HCT116 (cell line): Measurements from ENCODE around the gene PDE4D. TPM values are rescaled to one million over a fixed set of nuclear protein-coding genes. Genes with fewer than 3 reads are reported as not detected.

Experiments
- ATAC-seq: fragments of 200-7000 bp; cut with Tn5 transposase; 2 replicates; pipeline ENCODE4 v1.9.1; 2020; ENCODE audit warnings: mild to moderate bottlenecking, moderate library complexity
- BruUV-seq: library from RNA; stranded (reverse); fragments of 400-500 nt; replicated peaks from 2 replicates; lab custom pipeline; 2021; lab: Mats Ljungman, UMichigan
- CTCF ChIA-PET: fragments of 300-600 bp; sonication (Branson Sonifier 250); formaldehyde crosslinking; loops from one replicate; lab custom pipeline; 2021; ENCODE audit warnings: antibody characterized with exemption; lab: Charles Lee
- POLR2A ChIA-PET: fragments of 300-600, 350-600 bp; sonication (Branson Sonifier 250); formaldehyde crosslinking; loops from one replicate; lab custom pipeline; 2021; ENCODE audit warnings: antibody characterized with exemption; lab: Charles Lee
- RAD21 ChIA-PET, 2 experiments: fragments of 300-600 bp; sonication (Branson Sonifier 250); formaldehyde crosslinking; loops; one replicate each; lab custom pipeline; 2023; ENCODE audit warnings: low total read pairs in 2 of 2; ENCODE audit not compliant: uncharacterized antibody in 2 of 2, unreplicated experiment in 2 of 2, low non-redundant PET in 1 of 2; lab: Charles Lee
- DNase-seq: peaks from one replicate; pipeline ENCODE4 v3.0.0-alpha.2; 2010; ENCODE audit warnings: low read depth, low spot score
- H2AFZ ChIP-seq: fragments of 200-600 bp; shearing (Covaris generic), sonication (generic); 2 replicates; pipeline ENCODE4 v1.6.1; 2017; ENCODE audit warnings: low read depth, mixed run types, mixed read lengths, antibody characterized with exemption, low read length; ENCODE audit not compliant: poor library complexity, severe bottlenecking
- H3K27ac ChIP-seq: 2 replicates; pipeline ENCODE4 v1.5.1; 2012; ENCODE audit warnings: low read depth, low read length
- H3K27me3 ChIP-seq: fragments of 200-600 bp; sonication (generic); 2 replicates; pipeline ENCODE4 v1.6.1; 2016; ENCODE audit warnings: mixed run types, low read length, mixed read lengths; ENCODE audit not compliant: insufficient read depth
- H3K36me3 ChIP-seq, 2 experiments: fragments of 200-500 bp in 1 of 2; fragments of 200-600 bp in 1 of 2; sonication (Bioruptor generic) in 1 of 2; sonication (generic) in 1 of 2; 2 replicates each; pipeline versions ENCODE4 v1.5.1 to v1.6.1; 2014 to 2016; ENCODE audit warnings: low read length in 2 of 2, inconsistent platforms in 1 of 2, mixed read lengths in 1 of 2, mixed run types in 1 of 2; ENCODE audit not compliant: insufficient read depth in 2 of 2, control insufficient read depth in 1 of 2
- H3K4me1 ChIP-seq, 2 experiments: fragments of 200-600 bp in 1 of 2; sonication (generic) in 1 of 2; 2 replicates each; pipeline versions ENCODE4 v1.5.1 to v1.6.1; 2012 to 2017; ENCODE audit warnings: low read length in 2 of 2, inconsistent platforms in 1 of 2, mild to moderate bottlenecking in 1 of 2, mixed read lengths in 1 of 2, mixed run types in 1 of 2, moderate library complexity in 1 of 2; ENCODE audit not compliant: insufficient read depth in 2 of 2, control insufficient read depth in 1 of 2
- H3K4me2 ChIP-seq: fragments of 200-600 bp; sonication (generic); 2 replicates; pipeline ENCODE4 v1.6.1; 2017; ENCODE audit warnings: mixed run types, low read length, mixed read lengths
- H3K4me3 ChIP-seq, 2 experiments: fragments of 200-600 bp in 1 of 2; sonication (generic) in 1 of 2; replicated peaks in 1 of 2; 2 replicates each; pipeline ENCODE4 v1.5.1; 2011 to 2016; ENCODE audit warnings: low read length in 2 of 2, control low read depth in 1 of 2, low read depth in 1 of 2, mild to moderate bottlenecking in 1 of 2, mixed read lengths in 1 of 2, mixed run types in 1 of 2
- H3K79me2 ChIP-seq: fragments of 200-600 bp; sonication (generic); 2 replicates; pipeline ENCODE4 v1.6.1; 2017; ENCODE audit warnings: mild to moderate bottlenecking, mixed run types, low read length, moderate library complexity, mixed read lengths; ENCODE audit not compliant: insufficient read depth
- H3K9ac ChIP-seq: fragments of 200-600 bp; sonication (generic); 2 replicates; pipeline ENCODE4 v1.6.1; 2016; ENCODE audit warnings: low read length, mixed read lengths
- H3K9me2 ChIP-seq: fragments of 200-600 bp; sonication (generic), shearing (Covaris generic); 2 replicates; pipeline ENCODE4 v1.6.1; 2017; ENCODE audit warnings: mixed run types, mild to moderate bottlenecking, moderate library complexity; ENCODE audit not compliant: insufficient read depth
- H3K9me3 ChIP-seq, 2 experiments: fragments of 200-500 bp in 1 of 2; fragments of 200-600 bp in 1 of 2; sonication (Bioruptor generic) in 1 of 2; sonication (generic) in 1 of 2; 2 replicates each; pipeline ENCODE4 v1.6.1; 2014 to 2017; ENCODE audit warnings: low read length in 2 of 2, mixed read lengths in 2 of 2, inconsistent platforms in 1 of 2, low read depth in 1 of 2, mild to moderate bottlenecking in 1 of 2, mixed run types in 1 of 2, moderate library complexity in 1 of 2; ENCODE audit not compliant: control insufficient read depth in 1 of 2, insufficient read depth in 1 of 2
- H4K20me1 ChIP-seq: fragments of 200-600 bp; sonication (generic), shearing (Covaris generic); 2 replicates; pipeline ENCODE4 v1.6.1; 2017; ENCODE audit warnings: mixed run types, mild to moderate bottlenecking, moderate library complexity; ENCODE audit not compliant: insufficient read depth
- CBX3 ChIP-seq: IDR thresholded peaks from 2 replicates; pipeline ENCODE4 v1.6.1; 2012; ENCODE audit warnings: low read depth
- CEBPB ChIP-seq: IDR thresholded peaks from 2 replicates; pipeline ENCODE4 v1.6.1; 2012; ENCODE audit warnings: low read depth
- JUND ChIP-seq: IDR thresholded peaks from 2 replicates; pipeline ENCODE4 v1.6.1; 2012
- POLR2AphosphoS5 ChIP-seq: IDR thresholded peaks from 2 replicates; pipeline ENCODE4 v1.6.1; 2011; ENCODE audit warnings: mild to moderate bottlenecking, low read depth, low read length, moderate library complexity
- RAD21 ChIP-seq: IDR thresholded peaks from 2 replicates; pipeline ENCODE4 v1.6.1; 2012; ENCODE audit warnings: low read depth, mild to moderate bottlenecking
- SIN3A ChIP-seq: IDR thresholded peaks from 2 replicates; pipeline ENCODE4 v1.6.1; 2012; ENCODE audit warnings: low read depth
- TCF7L2 ChIP-seq: IDR thresholded peaks from 2 replicates; pipeline ENCODE4 v1.7.0; 2011; ENCODE audit warnings: borderline replicate concordance, inconsistent platforms; ENCODE audit not compliant: insufficient read depth, insufficient read length; ENCODE audit errors: extremely low read depth
- ZFX ChIP-seq: fragments of 450-650 bp; IDR thresholded peaks from 2 replicates; pipeline ENCODE4 v1.6.1; 2017
- intact Hi-C: fragments of 100-400 bp; cut with micrococcal nuclease; formaldehyde crosslinking; loops from 2 replicates; pipeline ENCODE4 v1.10.0; 2022
- total RNA-seq: library from RNA; stranded (reverse); gene quantifications from one replicate; pipeline ENCODE4 v1.2.1, GENCODE V29; 2021; ENCODE audit not compliant: unreplicated experiment
- TF ChIP-seq, protein P1 (sequence below), 3 experiments: fragments of 200-600 bp in 1 of 3; sonication (generic) in 1 of 3; IDR thresholded peaks in 2 of 3; conservative IDR thresholded peaks in 1 of 3; 2 replicates each; pipeline ENCODE4 v1.5.1; 2012 to 2017; ENCODE audit warnings: low read depth in 2 of 3, low read length in 2 of 3, antibody characterized with exemption in 1 of 3, borderline replicate concordance in 1 of 3, control low read depth in 1 of 3, mild to moderate bottlenecking in 1 of 3, mixed read lengths in 1 of 3, mixed run types in 1 of 3, moderate library complexity in 1 of 3; ENCODE audit not compliant: insufficient read depth in 1 of 3

The PDE4D gene
- total RNA-seq, 1 experiment from 2014 or later = 1.1 TPM

DNA sequence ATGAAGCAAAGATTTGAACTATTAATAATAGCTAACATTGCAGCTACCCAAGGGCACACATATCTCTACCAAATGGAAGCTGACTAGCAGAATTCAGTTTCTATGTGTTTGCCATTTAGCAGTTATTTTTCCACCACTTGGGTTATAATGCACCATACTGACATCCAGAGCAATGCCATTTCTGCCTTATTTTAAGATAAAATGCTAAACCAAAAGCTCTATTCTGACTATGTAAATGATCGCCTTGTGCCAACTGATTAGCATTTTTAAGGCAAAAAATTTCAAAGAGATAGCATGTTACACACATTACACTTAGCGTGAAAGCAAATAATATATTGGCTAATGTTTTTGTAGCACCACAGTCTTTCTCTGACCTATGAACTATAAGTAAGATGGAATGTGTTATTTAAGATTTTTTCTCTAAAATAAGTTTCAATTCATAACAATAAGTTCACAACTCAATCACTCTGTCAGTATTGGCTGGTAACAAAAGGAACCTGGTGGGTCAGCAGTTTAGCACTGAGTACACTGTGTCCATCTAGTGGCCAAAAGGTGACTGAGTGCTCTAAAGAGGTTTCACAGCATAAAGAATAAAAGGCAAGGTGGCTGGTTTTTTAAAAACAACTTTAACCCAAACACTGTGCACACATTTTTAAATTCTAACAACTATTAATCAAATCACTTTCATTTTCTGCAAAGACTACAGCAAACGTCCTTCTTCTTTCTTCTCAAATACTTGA lies 443.5 kb downstream of the PDE4D start:
- no peak for DNase-seq
- no peak overlapping the region for H3K27ac ChIP-seq
- intact Hi-C loops = no loop called here
- ChIA-PET CTCF (no interaction called here), POLR2A (no interaction called here), RAD21 (no interaction called here)
- no peaks in the 10 kb centered on the region for H3K4me1 ChIP-seq
- no peak overlapping the region for H2AFZ ChIP-seq
- no peaks in the 10 kb centered on the region for H3K79me2 ChIP-seq
- BruUV-seq = no TSS peak
- peak; percentile 70 for ATAC-seq
- no peaks in the 10 kb centered on the region for H3K9me2 ChIP-seq
- H3K4me3 ChIP-seq = no peak overlapping the region
- TF ChIP-seq, protein P1, sequence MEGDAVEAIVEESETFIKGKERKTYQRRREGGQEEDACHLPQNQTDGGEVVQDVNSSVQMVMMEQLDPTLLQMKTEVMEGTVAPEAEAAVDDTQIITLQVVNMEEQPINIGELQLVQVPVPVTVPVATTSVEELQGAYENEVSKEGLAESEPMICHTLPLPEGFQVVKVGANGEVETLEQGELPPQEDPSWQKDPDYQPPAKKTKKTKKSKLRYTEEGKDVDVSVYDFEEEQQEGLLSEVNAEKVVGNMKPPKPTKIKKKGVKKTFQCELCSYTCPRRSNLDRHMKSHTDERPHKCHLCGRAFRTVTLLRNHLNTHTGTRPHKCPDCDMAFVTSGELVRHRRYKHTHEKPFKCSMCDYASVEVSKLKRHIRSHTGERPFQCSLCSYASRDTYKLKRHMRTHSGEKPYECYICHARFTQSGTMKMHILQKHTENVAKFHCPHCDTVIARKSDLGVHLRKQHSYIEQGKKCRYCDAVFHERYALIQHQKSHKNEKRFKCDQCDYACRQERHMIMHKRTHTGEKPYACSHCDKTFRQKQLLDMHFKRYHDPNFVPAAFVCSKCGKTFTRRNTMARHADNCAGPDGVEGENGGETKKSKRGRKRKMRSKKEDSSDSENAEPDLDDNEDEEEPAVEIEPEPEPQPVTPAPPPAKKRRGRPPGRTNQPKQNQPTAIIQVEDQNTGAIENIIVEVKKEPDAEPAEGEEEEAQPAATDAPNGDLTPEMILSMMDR (IDR thresholded peaks at IDR 0.05 in 2 of 3, conservative IDR thresholded peaks at IDR 0.05 in 1 of 3; ENCODE audit: borderline replicate concordance in 1 of 3, insufficient read depth in 1 of 3, low read depth in 2 of 3, low read length in 2 of 3) = peak; percentile 6 to 51 (median 42); a peak in 3 of 6 replicates
- TF ChIP-seq POLR2AphosphoS5 (no peak), RAD21 (no peak), SIN3A (no peak)
- no peaks in the 10 kb centered on the region for H3K36me3 ChIP-seq
- H3K9me3 ChIP-seq = no peaks in the 10 kb centered on the region
- no peaks in the 10 kb centered on the region for H4K20me1 ChIP-seq
- H3K27me3 ChIP-seq = no peaks in the 10 kb centered on the region
- no peak overlapping the region for H3K4me2 ChIP-seq
- H3K9ac ChIP-seq = no peak overlapping the region

DNA sequence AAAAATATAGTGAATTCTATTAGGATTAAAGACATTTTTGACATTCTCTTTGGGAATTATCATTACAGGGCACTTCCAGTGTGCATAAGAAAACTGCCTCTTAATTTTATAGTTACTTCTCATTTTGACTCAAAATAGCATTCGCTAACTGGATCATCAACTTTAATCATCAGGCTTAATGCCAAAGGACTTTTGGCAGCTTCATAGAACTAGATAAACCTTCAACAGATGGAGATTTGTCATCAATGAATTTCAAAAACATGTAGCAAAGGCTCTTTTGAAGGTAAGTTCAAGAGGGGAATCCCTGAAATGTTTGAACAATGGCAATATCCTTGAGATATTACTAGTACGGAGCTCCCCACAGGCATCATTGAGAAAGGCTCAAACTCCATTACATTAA lies 447.2 kb downstream of the PDE4D start:
- Histone ChIP-seq H3K36me3 (no peaks in the 10 kb centered on the region), H3K9me2 (no peaks in the 10 kb centered on the region), H3K4me1 (no peaks in the 10 kb centered on the region), H4K20me1 (no peaks in the 10 kb centered on the region), H3K27ac (no peak overlapping the region), H3K4me2 (no peak overlapping the region), H3K9me3 (no peaks in the 10 kb centered on the region), H3K9ac (no peak overlapping the region), H3K4me3 (no peak overlapping the region), H3K27me3 (no peaks in the 10 kb centered on the region), H3K79me2 (no peaks in the 10 kb centered on the region), H2AFZ (no peak overlapping the region)
- no TSS peak for BruUV-seq
- ChIA-PET CTCF (no interaction called here), POLR2A (no interaction called here), RAD21 (no interaction called here)
- ATAC-seq (no peak), DNase-seq (no peak)
- intact Hi-C loops = no loop called here
- no peak for TF ChIP-seq CEBPB
- TF ChIP-seq CBX3 = no peak
- no peak for TF ChIP-seq TCF7L2
- no peak for TF ChIP-seq JUND
- no peak for TF ChIP-seq ZFX
